Measurements from ENCODE around the gene QDPR.
"Not testable (repeated sequence)": the region's sequence is repeated elsewhere in the genome, so short reads cannot be mapped to it uniquely, and the experiment has no call there.

The QDPR gene

GRCh38 chr4:17489721-17490120 lies 22.2 kb downstream of the QDPR start:
- FAIRE-seq, result no peak

GRCh38 chr4:17489123-17489522 lies 22.8 kb downstream of the QDPR start:
- no peak for FAIRE-seq

- FAIRE-seq, result no peak
Observed at GRCh38 chr4:17482716-17483115, 29.2 kb downstream of the QDPR start.

- FAIRE-seq, result no peak
Observed at GRCh38 chr4:17480955-17481354, 30.9 kb downstream of the QDPR start.

GRCh38 chr4:17480210-17480927 lies 31.5 kb downstream of the QDPR start:
- no peak for FAIRE-seq

GRCh38 chr4:17477774-17478472 lies 34.0 kb downstream of the QDPR start:
- no peak for FAIRE-seq

- FAIRE-seq, result no peak
Observed at GRCh38 chr4:17476853-17477252, 35.0 kb downstream of the QDPR start.

GRCh38 chr4:17475481-17475880 lies 36.4 kb downstream of the QDPR start:
- no peak for FAIRE-seq

- no peak for FAIRE-seq
Observed at GRCh38 chr4:17469931-17470674, 41.8 kb downstream of the QDPR start.

- FAIRE-seq, result no peak
Observed at GRCh38 chr4:17468619-17469221, 43.2 kb downstream of the QDPR start.

GRCh38 chr4:17463606-17464005 lies 48.3 kb downstream of the QDPR start:
- FAIRE-seq, result no peak

GRCh38 chr4:17450269-17450804 lies 61.6 kb downstream of the QDPR start:
- no peak for FAIRE-seq

- FAIRE-seq, result no peak
Observed at GRCh38 chr4:17448689-17449088, 63.2 kb downstream of the QDPR start.

- FAIRE-seq, result peak; percentile 97
Observed at GRCh38 chr4:17447675-17448298, 64.1 kb downstream of the QDPR start.

GRCh38 chr4:17447056-17447455 lies 64.8 kb downstream of the QDPR start:
- no peak for FAIRE-seq

- FAIRE-seq, result not testable (repeated sequence)
Observed at GRCh38 chr4:17442477-17442876, 69.4 kb downstream of the QDPR start.

GRCh38 chr4:17437396-17437795 lies 74.5 kb downstream of the QDPR start:
- no peak for FAIRE-seq

GRCh38 chr4:17436750-17437090 lies 75.2 kb downstream of the QDPR start:
- no peak for FAIRE-seq

Data from islet of Langerhans (tissue), 1 donor.